Fibroblast of gingiva (primary cell): ENCODE results near the gene MFSD1.
A peak's percentile ranks its signal among the peaks of the same experiment; 100 is the strongest.

Experiments used
- DNase-seq: peaks from one replicate; pipeline ENCODE4 v3.0.0-alpha.2; 2011; ENCODE audit warnings: low read depth

Gene MFSD1

GRCh38 chr3:158801696-158802408 is at the start of gene MFSD1:
Gene MFSD1 (plus strand): TSS chr3:158802054. CDS start chr3:158802153, 99 bp downstream.
- DNase-seq: peak; percentile 92

GRCh38 chr3:158753854-158754253 is 48.0 kb upstream of the MFSD1 start:
- no peak for DNase-seq

- no peak for DNase-seq
Observed at GRCh38 chr3:158755421-158755820, 46.4 kb upstream of the MFSD1 start.

GRCh38 chr3:158761350-158761749 is 40.5 kb upstream of the MFSD1 start:
- no peak for DNase-seq

- DNase-seq: no peak
Observed at GRCh38 chr3:158762701-158763100, 39.2 kb upstream of the MFSD1 start.

- no peak for DNase-seq
Observed at GRCh38 chr3:158763421-158763820, 38.4 kb upstream of the MFSD1 start.

GRCh38 chr3:158765518-158766205 is 36.2 kb upstream of the MFSD1 start:
- no peak for DNase-seq

GRCh38 chr3:158766364-158766763 is 35.5 kb upstream of the MFSD1 start:
- no peak for DNase-seq

GRCh38 chr3:158768361-158768787 is 33.5 kb upstream of the MFSD1 start:
- no peak for DNase-seq

- DNase-seq: peak; percentile 84
Observed at GRCh38 chr3:158768881-158769543, 32.8 kb upstream of the MFSD1 start.

- no peak for DNase-seq
Observed at GRCh38 chr3:158769549-158769948, 32.3 kb upstream of the MFSD1 start.

GRCh38 chr3:158769952-158770740 is 31.7 kb upstream of the MFSD1 start:
- DNase-seq: peak; percentile 14

GRCh38 chr3:158770741-158771350 is 31.0 kb upstream of the MFSD1 start:
- no peak for DNase-seq

GRCh38 chr3:158771577-158771976 is 30.3 kb upstream of the MFSD1 start:
- no peak for DNase-seq

- DNase-seq: no peak
Observed at GRCh38 chr3:158771982-158772381, 29.9 kb upstream of the MFSD1 start.

GRCh38 chr3:158773166-158773565 is 28.7 kb upstream of the MFSD1 start:
- no peak for DNase-seq

GRCh38 chr3:158773845-158774830 is 27.7 kb upstream of the MFSD1 start:
- peak; percentile 32 for DNase-seq

- DNase-seq: no peak
Observed at GRCh38 chr3:158774965-158775364, 26.9 kb upstream of the MFSD1 start.

- peak; percentile 9 for DNase-seq
Observed at GRCh38 chr3:158775426-158776410, 26.1 kb upstream of the MFSD1 start.
